Activated CD8-positive, alpha-beta memory T cell treated with anti-CD3 and anti-CD28 coated beads, Interleukin-2, amount 50 U/mL, for 1 hour (primary cell): ENCODE results near the gene CDHR1.

Experiments used
- DNase-seq: peaks from one replicate; pipeline ENCODE4 v3.0.0-alpha.2; 2020; ENCODE audit errors: extremely low read depth

Gene CDHR1

DNA sequence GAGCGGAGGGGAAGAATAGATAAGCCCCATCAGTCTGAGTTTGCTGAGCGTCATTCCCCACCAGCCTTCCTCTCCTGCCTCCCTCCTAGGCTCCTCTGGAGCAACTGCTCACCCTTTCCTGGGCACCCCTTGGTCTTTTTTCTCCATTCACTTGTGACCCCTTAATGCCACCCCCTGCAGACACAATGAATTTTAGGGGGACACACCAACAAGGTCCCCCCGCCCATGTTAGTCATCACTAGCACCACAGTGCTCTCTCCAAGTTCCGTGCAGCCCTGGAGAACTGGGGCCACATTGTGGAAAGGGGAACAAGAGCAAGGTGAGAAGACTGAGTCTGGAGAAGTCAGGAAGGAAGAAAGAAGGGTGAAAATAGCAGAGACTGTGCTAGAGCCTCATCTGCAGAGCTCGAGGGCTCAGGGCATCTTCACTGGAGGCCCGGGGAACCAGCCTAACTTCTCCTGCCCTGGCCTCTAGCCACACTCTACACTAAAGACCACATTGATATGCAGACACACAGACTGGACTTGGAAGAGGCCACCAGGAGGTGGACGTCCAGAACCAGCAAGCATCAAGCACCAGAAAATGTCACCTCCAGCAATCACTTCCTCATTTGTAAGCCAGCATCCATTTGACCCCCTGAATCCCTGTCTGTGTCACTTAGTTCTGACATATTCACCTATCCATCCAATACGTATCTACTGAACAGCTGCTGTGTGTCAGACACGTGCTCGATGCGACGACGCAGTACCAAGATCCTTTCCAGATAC, 68.0 kb downstream of the CDHR1 start:
- no peak for DNase-seq

DNA sequence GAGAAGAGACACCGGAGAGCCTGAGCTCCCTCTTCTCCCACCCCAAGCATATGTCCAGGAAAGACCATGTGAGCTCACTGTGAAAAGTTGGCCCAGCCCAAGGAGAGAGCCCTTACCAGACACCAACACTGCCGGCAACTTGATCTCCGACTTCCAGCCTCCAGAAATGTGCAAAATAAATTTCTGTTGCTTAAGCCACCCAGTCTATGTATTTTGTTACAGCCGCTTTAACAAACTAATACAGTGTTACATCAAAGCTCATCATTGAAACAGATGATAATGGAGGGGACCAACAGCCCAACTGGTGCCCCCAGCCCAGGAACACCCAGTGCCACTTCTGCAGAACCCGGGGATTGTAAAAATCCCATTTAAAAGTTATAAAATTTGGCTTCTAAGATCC, 69.4 kb downstream of the CDHR1 start:
- no peak for DNase-seq

- peak; percentile 34 for DNase-seq
These were observed 70.3 kb downstream of the CDHR1 start for GRCh38 chr10:84264611-84265141.

DNA sequence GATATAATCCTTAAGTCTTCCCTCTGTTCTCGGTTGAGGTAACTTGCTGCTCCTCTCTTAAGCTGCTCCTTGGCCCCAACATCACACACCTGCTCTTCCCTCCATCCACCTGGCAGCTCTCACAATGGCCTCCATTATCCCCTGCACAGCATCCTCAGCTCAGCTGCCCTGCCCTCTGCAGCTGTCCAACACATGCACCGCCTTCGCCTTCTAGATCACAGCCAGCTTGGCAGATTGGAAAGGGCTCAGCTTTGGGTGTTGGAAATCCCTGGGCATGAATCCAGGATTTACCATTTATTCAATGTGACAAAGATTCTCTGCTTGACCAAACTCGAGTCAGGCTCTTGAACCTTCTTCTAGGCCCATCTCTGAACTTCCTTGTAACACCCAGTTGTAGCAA, 71.1 kb downstream of the CDHR1 start:
- DNase-seq = no peak

- DNase-seq = peak; percentile 11
These were observed 73.3 kb downstream of the CDHR1 start for GRCh38 chr10:84267503-84268126.

DNA sequence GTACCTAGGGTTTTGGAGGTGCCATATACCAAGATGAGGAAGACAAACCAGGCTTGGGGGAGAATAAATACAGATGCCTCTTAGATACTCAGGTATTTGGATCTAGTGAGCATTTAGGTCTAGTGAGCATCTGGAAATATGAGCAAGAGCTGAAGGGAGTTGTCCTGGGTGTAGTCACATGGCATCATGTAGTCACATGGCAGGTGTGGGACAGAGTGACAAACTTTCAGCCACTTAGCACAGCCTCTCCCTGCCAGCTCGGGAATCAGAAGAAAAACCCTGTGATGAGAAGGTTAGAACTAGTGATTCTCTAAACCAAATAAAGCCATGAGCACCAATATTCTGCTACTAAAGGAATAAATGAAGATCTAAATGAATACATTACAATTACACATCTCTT, 74.8 kb downstream of the CDHR1 start:
- no peak for DNase-seq
